Keratinocyte (primary cell): Measurements from ENCODE around the gene ABCA7. TPM values are rescaled to one million over a fixed set of nuclear protein-coding genes. Genes with fewer than 3 reads are reported as not detected.

ENCODE experiments used
- DNase-seq: peaks from one replicate; pipeline ENCODE4 v3.0.0-alpha.2; 2011; ENCODE audit warnings: low read depth, missing footprints, low spot score
- FAIRE-seq: peaks from 2 replicates; lab custom pipeline; 2011; peaks lifted over from hg19 to GRCh38; lab: Jason Lieb, UNC
- H2AFZ ChIP-seq: 2 replicates; pipeline ENCODE4 v1.6.0; 2012; ENCODE audit warnings: low read length, control low read depth, inconsistent platforms; ENCODE audit not compliant: control insufficient read depth
- H3K27ac ChIP-seq: 2 replicates; pipeline ENCODE4 v1.5.1; 2011; ENCODE audit warnings: low read length; ENCODE audit not compliant: control insufficient read depth, insufficient read depth
- H3K27me3 ChIP-seq: 3 replicates; pipeline ENCODE4 v1.6.0; 2011; ENCODE audit warnings: low read length; ENCODE audit not compliant: control insufficient read depth, insufficient read depth; ENCODE audit errors: extremely low read depth
- H3K36me3 ChIP-seq, 2 experiments: 2 replicates in 1 of 2; 3 replicates in 1 of 2; pipeline ENCODE4 v1.5.1; 2011; ENCODE audit warnings: low read length in 2 of 2, mild to moderate bottlenecking in 1 of 2; ENCODE audit not compliant: control insufficient read depth in 2 of 2, insufficient read depth in 2 of 2; ENCODE audit errors: extremely low read depth in 1 of 2
- H3K4me1 ChIP-seq: 3 replicates; pipeline ENCODE4 v1.5.1; 2011; ENCODE audit warnings: low read length; ENCODE audit not compliant: control insufficient read depth, insufficient read depth; ENCODE audit errors: extremely low read depth
- H3K4me2 ChIP-seq: 3 replicates; pipeline ENCODE4 v1.6.0; 2011; ENCODE audit warnings: low read depth, low read length; ENCODE audit not compliant: control insufficient read depth, insufficient read depth; ENCODE audit errors: extremely low read depth
- H3K4me3 ChIP-seq, 3 experiments: fragments of 200-600 bp in 1 of 3; sonication (generic) in 1 of 3; 2 replicates in 2 of 3; 3 replicates in 1 of 3; pipeline ENCODE4 v1.5.1; 2011 to 2016; ENCODE audit warnings: low read length in 3 of 3, mild to moderate bottlenecking in 3 of 3, control low read depth in 2 of 3, inconsistent platforms in 1 of 3, low read depth in 1 of 3, mixed read lengths in 1 of 3, mixed run types in 1 of 3, moderate library complexity in 1 of 3; ENCODE audit not compliant: control insufficient read depth in 2 of 3, insufficient read depth in 2 of 3; ENCODE audit errors: extremely low read depth in 1 of 3
- H3K79me2 ChIP-seq: 2 replicates; pipeline ENCODE4 v1.6.0; 2012; ENCODE audit warnings: low read length; ENCODE audit not compliant: control insufficient read depth, insufficient read depth
- H3K9ac ChIP-seq: 3 replicates; pipeline ENCODE4 v1.6.0; 2011; ENCODE audit warnings: low read length; ENCODE audit not compliant: control insufficient read depth, insufficient read depth; ENCODE audit errors: extremely low read depth
- H3K9me1 ChIP-seq: 3 replicates; pipeline ENCODE4 v1.6.0; 2011; ENCODE audit warnings: low read length; ENCODE audit not compliant: control insufficient read depth, insufficient read depth; ENCODE audit errors: extremely low read depth
- H3K9me3 ChIP-seq: 2 replicates; pipeline ENCODE4 v1.5.1; 2012; ENCODE audit warnings: low read depth, low read length; ENCODE audit not compliant: control insufficient read depth
- H4K20me1 ChIP-seq: 3 replicates; pipeline ENCODE4 v1.6.0; 2011; ENCODE audit warnings: low read length; ENCODE audit not compliant: control insufficient read depth, insufficient read depth; ENCODE audit errors: extremely low read depth
- EZH2 ChIP-seq: IDR thresholded peaks from one replicate; pipeline ENCODE4 v1.6.1; 2012; ENCODE audit warnings: inconsistent platforms, mild to moderate bottlenecking, low read length, moderate library complexity
- dilution Hi-C: fragments of 300-500 bp; cut with MboI; formaldehyde crosslinking; loops from one replicate; pipeline ENCODE4 v1.7.0; 2020; ENCODE audit warnings: low sequenced_read_pairs; ENCODE audit not compliant: extremely low pct_ligation_motif_present
- polyA plus RNA-seq, 5 experiments: library from polyadenylated mRNA; depleted of rRNA in 3 of 5; stranded (reverse) in 3 of 5; stranded (forward) in 1 of 5; unstranded in 1 of 5; fragments of >200 nt; gene quantifications; 1 replicate in 1 of 5; 2 replicates in 3 of 5; 3 replicates in 1 of 5; pipeline versions ENCODE4 v1.2.1 to v1.2.3, GENCODE V29; 2011 to 2012; ENCODE audit warnings: missing spikeins in 2 of 5, low read depth in 1 of 5, low replicate concordance in 1 of 5
- TF ChIP-seq, protein P1 (sequence below), 3 experiments: IDR thresholded peaks in 1 of 3; conservative IDR thresholded peaks in 1 of 3; optimal IDR thresholded peaks in 1 of 3; 2 replicates in 2 of 3; 3 replicates in 1 of 3; pipeline versions ENCODE3 to v1.5.1; 2011; ENCODE audit warnings: low read length in 3 of 3, mild to moderate bottlenecking in 3 of 3, moderate library complexity in 2 of 3, control low read depth in 1 of 3, inconsistent platforms in 1 of 3; ENCODE audit not compliant: insufficient read depth in 2 of 3; ENCODE audit errors: extremely low read depth in 1 of 3

ABCA7 gene
- polyA plus RNA-seq, 1 donor (not counting 4 experiments of a cell fraction or from before 2014, with no cell fraction given) = 7.4 TPM

DNA sequence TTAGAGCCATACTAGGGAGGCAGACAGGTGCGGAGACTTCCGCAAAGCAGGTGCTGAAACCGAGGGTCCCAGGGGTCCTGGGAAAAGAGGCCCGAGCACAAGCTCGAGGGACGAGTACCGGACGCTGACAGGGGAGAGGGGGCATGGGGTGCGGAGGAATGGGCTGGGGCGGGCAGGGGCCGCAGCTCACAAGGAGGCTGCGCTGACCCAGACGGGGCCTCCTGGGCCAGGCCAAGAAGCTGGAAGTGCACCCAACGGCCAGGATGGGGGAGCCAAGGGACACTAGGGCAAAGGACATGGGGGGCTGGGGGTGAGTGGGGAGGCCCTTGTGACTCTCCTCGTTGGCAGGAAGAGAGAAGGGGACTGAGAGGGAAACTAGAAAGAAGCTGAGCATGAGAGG is 53.4 kb downstream of the ABCA7 start:
- dilution Hi-C loops = no loop called here
- H3K9ac ChIP-seq = no peak overlapping the region
- H3K79me2 ChIP-seq = peaks cover 33% of the 10 kb centered on the region
- H3K27me3 ChIP-seq = no peaks in the 10 kb centered on the region
- H3K36me3 ChIP-seq = peaks cover 17 to 21% of the 10 kb centered on the region in 2 experiments
- H3K4me3 ChIP-seq = no peak overlapping the region
- no peak for FAIRE-seq
- TF ChIP-seq, protein P1, sequence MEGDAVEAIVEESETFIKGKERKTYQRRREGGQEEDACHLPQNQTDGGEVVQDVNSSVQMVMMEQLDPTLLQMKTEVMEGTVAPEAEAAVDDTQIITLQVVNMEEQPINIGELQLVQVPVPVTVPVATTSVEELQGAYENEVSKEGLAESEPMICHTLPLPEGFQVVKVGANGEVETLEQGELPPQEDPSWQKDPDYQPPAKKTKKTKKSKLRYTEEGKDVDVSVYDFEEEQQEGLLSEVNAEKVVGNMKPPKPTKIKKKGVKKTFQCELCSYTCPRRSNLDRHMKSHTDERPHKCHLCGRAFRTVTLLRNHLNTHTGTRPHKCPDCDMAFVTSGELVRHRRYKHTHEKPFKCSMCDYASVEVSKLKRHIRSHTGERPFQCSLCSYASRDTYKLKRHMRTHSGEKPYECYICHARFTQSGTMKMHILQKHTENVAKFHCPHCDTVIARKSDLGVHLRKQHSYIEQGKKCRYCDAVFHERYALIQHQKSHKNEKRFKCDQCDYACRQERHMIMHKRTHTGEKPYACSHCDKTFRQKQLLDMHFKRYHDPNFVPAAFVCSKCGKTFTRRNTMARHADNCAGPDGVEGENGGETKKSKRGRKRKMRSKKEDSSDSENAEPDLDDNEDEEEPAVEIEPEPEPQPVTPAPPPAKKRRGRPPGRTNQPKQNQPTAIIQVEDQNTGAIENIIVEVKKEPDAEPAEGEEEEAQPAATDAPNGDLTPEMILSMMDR (optimal IDR thresholded peaks at IDR 0.05 in 1 of 3, IDR thresholded peaks at IDR 0.05 in 1 of 3, conservative IDR thresholded peaks at IDR 0.05 in 1 of 3; ENCODE audit: extremely low read depth in 1 of 3, insufficient read depth in 2 of 3, low read length in 3 of 3) = no peak
- TF ChIP-seq EZH2 = no peak
- no peak overlapping the region for H2AFZ ChIP-seq
- H3K27ac ChIP-seq = no peak overlapping the region
- H3K9me3 ChIP-seq = no peaks in the 10 kb centered on the region
- peaks cover 7% of the 10 kb centered on the region for H3K4me1 ChIP-seq
- H3K9me1 ChIP-seq = no peaks in the 10 kb centered on the region
- H3K4me2 ChIP-seq = no peak overlapping the region
- DNase-seq = no peak
- no peaks in the 10 kb centered on the region for H4K20me1 ChIP-seq

DNA sequence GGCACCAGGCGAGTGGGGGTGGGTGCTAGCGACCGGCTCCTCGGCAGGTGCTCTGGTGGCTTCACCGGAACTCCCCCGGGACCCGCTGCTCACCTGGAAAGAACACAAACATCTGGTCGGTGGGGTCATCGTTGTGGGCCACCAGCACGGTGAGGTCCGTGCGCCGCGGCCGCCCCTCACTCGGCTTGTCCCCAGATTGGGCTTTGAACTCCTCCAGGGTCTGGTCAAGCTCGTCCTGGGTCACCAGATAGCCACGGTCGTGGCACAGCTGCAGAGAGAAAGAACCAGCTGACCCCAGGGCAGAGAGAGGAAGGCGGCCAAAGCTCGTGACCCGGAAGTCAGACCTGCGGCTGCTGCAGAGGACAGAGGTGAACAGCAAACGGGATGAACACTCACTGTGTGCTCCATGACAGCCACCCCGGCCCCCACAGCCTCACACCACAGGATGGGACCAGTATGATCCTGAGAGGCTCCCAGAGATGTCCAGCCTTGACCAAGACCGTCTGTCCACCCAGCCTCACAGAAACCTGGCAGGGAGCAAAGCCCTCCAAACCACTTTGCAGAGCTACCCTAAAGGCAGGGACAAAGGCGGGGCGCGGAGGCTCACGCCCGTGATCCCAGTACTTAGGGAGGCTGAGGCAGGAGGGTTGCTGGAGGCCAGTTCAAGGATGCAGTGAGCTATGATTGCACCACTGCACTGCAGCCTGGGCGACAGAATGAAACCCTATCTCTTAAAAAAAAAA is 54.1 kb downstream of the ABCA7 start:
- H3K4me1 ChIP-seq = peaks cover 14% of the 10 kb centered on the region
- H4K20me1 ChIP-seq = no peaks in the 10 kb centered on the region
- FAIRE-seq (no peak), DNase-seq (no peak)
- H3K4me3 ChIP-seq = peak overlapping the region; percentile 66 to 93 (median 72)
- H3K79me2 ChIP-seq = peaks cover 33% of the 10 kb centered on the region
- H3K4me2 ChIP-seq = peak overlapping the region; percentile 78
- H3K27ac ChIP-seq = no peak overlapping the region
- no peak overlapping the region for H2AFZ ChIP-seq
- TF ChIP-seq, protein P1 (optimal IDR thresholded peaks at IDR 0.05 in 1 of 3, IDR thresholded peaks at IDR 0.05 in 1 of 3, conservative IDR thresholded peaks at IDR 0.05 in 1 of 3; ENCODE audit: extremely low read depth in 1 of 3, insufficient read depth in 2 of 3, low read length in 3 of 3) = no peak
- TF ChIP-seq EZH2 = no peak
- H3K36me3 ChIP-seq = peaks cover 12 to 14% of the 10 kb centered on the region in 2 experiments
- H3K9ac ChIP-seq = peak overlapping the region; percentile 91
- H3K9me1 ChIP-seq = no peaks in the 10 kb centered on the region
- H3K9me3 ChIP-seq = no peaks in the 10 kb centered on the region
- H3K27me3 ChIP-seq = no peaks in the 10 kb centered on the region
- dilution Hi-C loops = no loop called here
